K562 (cell line): Measurements from ENCODE around the gene NDUFA13. TPM values are rescaled to one million over a fixed set of nuclear protein-coding genes. Genes with fewer than 3 reads are reported as not detected.
A peak's percentile ranks its signal among the peaks of the same experiment; 100 is the strongest.

Experiments
- ATF1 ChIP-seq, 2 experiments: fragments of 450-650 bp in 1 of 2; IDR thresholded peaks; 2 replicates each; pipeline ENCODE4 v1.6.1; 2016; ENCODE audit warnings: missing compliant biosample characterization in 1 of 2, missing genetic modification characterization in 1 of 2
- ELF1 ChIP-seq: fragments of 200-800 bp; sonication (Bioruptor generic); IDR thresholded peaks from 2 replicates; pipeline ENCODE4 v1.6.1; 2016; ENCODE audit warnings: missing genetic modification characterization, missing compliant biosample characterization
- IRF2 ChIP-seq: sonication (generic); formaldehyde crosslinking; IDR thresholded peaks from 2 replicates; pipeline ENCODE4 v1.8.1; 2022; ENCODE audit warnings: mild to moderate bottlenecking, missing genetic modification reagents
- polyA plus RNA-seq, 8 experiments: library from polyadenylated mRNA; depleted of rRNA in 4 of 8; stranded (reverse) in 5 of 8; unstranded in 3 of 8; fragments of >200 nt; fragmentation: Nextera tagmentation in 2 of 8; fragmentation: Illumina TruSeq in 1 of 8; extraction: Ambion mirVana in 2 of 8; extraction: Trizol in 1 of 8; gene quantifications; 2 replicates each; pipeline versions ENCODE4 v1.2.1 to v1.2.3, GENCODE V29; 2011 to 2014; ENCODE audit warnings: inconsistent platforms in 1 of 8, missing spikeins in 1 of 8
- total RNA-seq, 7 experiments: library from RNA; depleted of rRNA in 6 of 7; stranded (reverse); fragments of >200 nt in 6 of 7; fragmentation: Illumina TruSeq in 2 of 7; extraction: Trizol in 2 of 7; gene quantifications; 2 replicates each; pipeline versions ENCODE4 v1.2.1 to v1.2.3, GENCODE V29; 2011 to 2021; ENCODE audit warnings: low replicate concordance in 1 of 7
- TF ChIP-seq, protein P1 (sequence below), 2 experiments: fragments of 450-650 bp; IDR thresholded peaks; 2 replicates each; pipeline ENCODE4 v1.6.1; 2018; ENCODE audit warnings: mild to moderate bottlenecking in 2 of 2, low read depth in 1 of 2; ENCODE audit not compliant: partially characterized antibody in 2 of 2
- TF ChIP-seq, protein P2 (sequence below), 2 experiments: fragments of 450-650 bp in 1 of 2; sonication (generic) in 1 of 2; formaldehyde crosslinking in 1 of 2; IDR thresholded peaks in 1 of 2; conservative IDR thresholded peaks in 1 of 2; 2 replicates each; pipeline versions ENCODE4 v1.6.1 to v1.8.1; 2016 to 2023; ENCODE audit warnings: mild to moderate bottlenecking in 2 of 2, moderate library complexity in 2 of 2, inconsistent platforms in 1 of 2, missing genetic modification reagents in 1 of 2

Gene NDUFA13
- total and polyA plus RNA-seq, 9 of the 15 experiments (the other 6 are each of a cell fraction or from before 2014, with no cell fraction given): 146 to 596 (median 429) TPM

DNA sequence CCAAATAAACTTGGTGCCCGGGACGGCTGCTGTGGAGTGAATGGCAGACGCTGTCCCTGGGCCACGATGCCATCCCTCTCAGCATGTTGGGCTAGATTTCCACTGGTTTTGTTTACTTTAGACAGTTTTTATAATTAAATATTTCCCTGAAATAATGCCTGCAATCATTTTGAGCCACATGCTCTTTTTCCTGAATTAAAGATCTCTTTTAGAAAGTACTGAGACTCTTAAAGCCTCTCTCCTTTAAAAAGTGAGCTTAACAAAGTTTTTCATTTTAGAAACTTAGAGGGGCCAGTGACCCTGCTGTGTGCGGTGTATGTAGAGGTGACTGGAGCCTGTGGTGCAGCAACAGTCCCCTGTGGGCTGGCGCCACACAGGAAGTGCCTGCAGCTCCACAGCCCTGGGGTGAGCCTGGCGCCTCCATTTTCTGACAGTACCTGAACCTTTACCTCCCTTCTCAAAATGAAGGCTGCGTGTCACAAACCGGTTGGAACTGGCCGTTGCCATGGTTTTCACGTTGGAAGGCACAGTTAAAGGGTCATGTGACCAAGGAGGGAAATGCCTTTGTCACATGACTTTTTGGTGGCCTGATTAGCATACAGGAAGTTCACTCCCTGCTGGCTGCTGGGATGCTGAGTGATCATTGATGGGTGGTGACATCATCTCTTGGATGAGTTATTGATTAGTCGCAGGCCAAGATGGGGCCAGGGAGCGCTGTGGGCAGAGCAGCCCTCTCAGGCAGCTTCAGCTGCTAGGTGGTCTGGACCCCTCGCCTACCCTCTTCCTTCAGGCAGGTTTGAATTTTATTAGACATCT lies 26.9 kb upstream of the NDUFA13 start (continued):
- TF ChIP-seq, protein P1, sequence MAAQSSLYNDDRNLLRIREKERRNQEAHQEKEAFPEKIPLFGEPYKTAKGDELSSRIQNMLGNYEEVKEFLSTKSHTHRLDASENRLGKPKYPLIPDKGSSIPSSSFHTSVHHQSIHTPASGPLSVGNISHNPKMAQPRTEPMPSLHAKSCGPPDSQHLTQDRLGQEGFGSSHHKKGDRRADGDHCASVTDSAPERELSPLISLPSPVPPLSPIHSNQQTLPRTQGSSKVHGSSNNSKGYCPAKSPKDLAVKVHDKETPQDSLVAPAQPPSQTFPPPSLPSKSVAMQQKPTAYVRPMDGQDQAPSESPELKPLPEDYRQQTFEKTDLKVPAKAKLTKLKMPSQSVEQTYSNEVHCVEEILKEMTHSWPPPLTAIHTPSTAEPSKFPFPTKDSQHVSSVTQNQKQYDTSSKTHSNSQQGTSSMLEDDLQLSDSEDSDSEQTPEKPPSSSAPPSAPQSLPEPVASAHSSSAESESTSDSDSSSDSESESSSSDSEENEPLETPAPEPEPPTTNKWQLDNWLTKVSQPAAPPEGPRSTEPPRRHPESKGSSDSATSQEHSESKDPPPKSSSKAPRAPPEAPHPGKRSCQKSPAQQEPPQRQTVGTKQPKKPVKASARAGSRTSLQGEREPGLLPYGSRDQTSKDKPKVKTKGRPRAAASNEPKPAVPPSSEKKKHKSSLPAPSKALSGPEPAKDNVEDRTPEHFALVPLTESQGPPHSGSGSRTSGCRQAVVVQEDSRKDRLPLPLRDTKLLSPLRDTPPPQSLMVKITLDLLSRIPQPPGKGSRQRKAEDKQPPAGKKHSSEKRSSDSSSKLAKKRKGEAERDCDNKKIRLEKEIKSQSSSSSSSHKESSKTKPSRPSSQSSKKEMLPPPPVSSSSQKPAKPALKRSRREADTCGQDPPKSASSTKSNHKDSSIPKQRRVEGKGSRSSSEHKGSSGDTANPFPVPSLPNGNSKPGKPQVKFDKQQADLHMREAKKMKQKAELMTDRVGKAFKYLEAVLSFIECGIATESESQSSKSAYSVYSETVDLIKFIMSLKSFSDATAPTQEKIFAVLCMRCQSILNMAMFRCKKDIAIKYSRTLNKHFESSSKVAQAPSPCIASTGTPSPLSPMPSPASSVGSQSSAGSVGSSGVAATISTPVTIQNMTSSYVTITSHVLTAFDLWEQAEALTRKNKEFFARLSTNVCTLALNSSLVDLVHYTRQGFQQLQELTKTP (IDR thresholded peaks at IDR 0.05; ENCODE audit: low read depth in 1 of 2, partially characterized antibody in 2 of 2): peak in 1 of 2 experiments; percentile 59
- TF ChIP-seq ELF1 (tag): peak; percentile 81
- TF ChIP-seq, protein P2, sequence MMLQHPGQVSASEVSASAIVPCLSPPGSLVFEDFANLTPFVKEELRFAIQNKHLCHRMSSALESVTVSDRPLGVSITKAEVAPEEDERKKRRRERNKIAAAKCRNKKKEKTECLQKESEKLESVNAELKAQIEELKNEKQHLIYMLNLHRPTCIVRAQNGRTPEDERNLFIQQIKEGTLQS (IDR thresholded peaks at IDR 0.05): peak; percentile 99
- TF ChIP-seq, protein P2 (CRISPR knock-in tag; conservative IDR thresholded peaks at IDR 0.05): no peak
- no peak for TF ChIP-seq IRF2 (CRISPR knock-in tag)
- no peak for TF ChIP-seq ATF1 (CRISPR knock-in tag; IDR thresholded peaks at IDR 0.05)
- peak; percentile 74 for TF ChIP-seq ATF1 (tag; IDR thresholded peaks at IDR 0.05)
